ENCODE results near the gene ZC3HAV1.

Gene ZC3HAV1

GRCh38 chr7:139046143-139046542, 63.4 kb downstream of the ZC3HAV1 start:
- TF ChIP-seq ESRRG (CRISPR knock-in tag; IDR thresholded peaks at IDR 0.05) = no peak
- no peak for TF ChIP-seq CSDC2 (CRISPR knock-in tag; IDR thresholded peaks at IDR 0.05)
- TF ChIP-seq PATZ1 (CRISPR knock-in tag; IDR thresholded peaks at IDR 0.05; ENCODE audit: borderline replicate concordance) = no peak
- TF ChIP-seq TOX (CRISPR knock-in tag; IDR thresholded peaks at IDR 0.05; ENCODE audit: borderline replicate concordance) = no peak
- no peak for TF ChIP-seq ZFP30 (CRISPR knock-in tag; IDR thresholded peaks at IDR 0.05)
- TF ChIP-seq ZNF70 (CRISPR knock-in tag; IDR thresholded peaks at IDR 0.05) = no peak
- TF ChIP-seq OSR1 (CRISPR knock-in tag; IDR thresholded peaks at IDR 0.05) = no peak
- TF ChIP-seq GLIS3 (CRISPR knock-in tag; IDR thresholded peaks at IDR 0.05) = no peak
- TF ChIP-seq POU6F1 (CRISPR knock-in tag; IDR thresholded peaks at IDR 0.05; ENCODE audit: borderline replicate concordance, low read depth) = no peak
- no peak for TF ChIP-seq BACH2 (CRISPR knock-in tag; IDR thresholded peaks at IDR 0.05; ENCODE audit: borderline replicate concordance)
- no peak for TF ChIP-seq ZFP3 (CRISPR knock-in tag; IDR thresholded peaks at IDR 0.05)
- no peak for TF ChIP-seq ZC3H10 (CRISPR knock-in tag; IDR thresholded peaks at IDR 0.05)
- no peak for TF ChIP-seq ZNF565 (CRISPR knock-in tag; conservative IDR thresholded peaks at IDR 0.05; ENCODE audit: low read depth)
- no peak for ATAC-seq

GRCh38 chr7:139044813-139045794, 64.4 kb downstream of the ZC3HAV1 start:
- no peak for ATAC-seq

GRCh38 chr7:139043823-139044812, 65.4 kb downstream of the ZC3HAV1 start:
- no peak for ATAC-seq
- TF ChIP-seq ZC3H10 (CRISPR knock-in tag; IDR thresholded peaks at IDR 0.05) (no peak), CSRNP3 (CRISPR knock-in tag; IDR thresholded peaks at IDR 0.05) (no peak), CSDC2 (CRISPR knock-in tag; IDR thresholded peaks at IDR 0.05) (no peak), ZFP3 (CRISPR knock-in tag; IDR thresholded peaks at IDR 0.05) (no peak), ZFP30 (CRISPR knock-in tag; IDR thresholded peaks at IDR 0.05) (no peak), TOX (CRISPR knock-in tag; IDR thresholded peaks at IDR 0.05; ENCODE audit: borderline replicate concordance) (no peak), ZNF70 (CRISPR knock-in tag; IDR thresholded peaks at IDR 0.05) (no peak), TSHZ2 (CRISPR knock-in tag; IDR thresholded peaks at IDR 0.05) (no peak), PPARA (CRISPR knock-in tag; IDR thresholded peaks at IDR 0.05; ENCODE audit: borderline replicate concordance) (no peak), SNAI2 (CRISPR knock-in tag; IDR thresholded peaks at IDR 0.05) (no peak), ARNTL (CRISPR knock-in tag; IDR thresholded peaks at IDR 0.05; ENCODE audit: borderline replicate concordance, low read depth) (no peak), TCF4 (CRISPR knock-in tag; IDR thresholded peaks at IDR 0.05; ENCODE audit: borderline replicate concordance) (no peak)

More at GRCh38 chr7:139044813-139045794, 64.4 kb downstream of the ZC3HAV1 start:
- no peak for TF ChIP-seq ZFP3 (CRISPR knock-in tag; IDR thresholded peaks at IDR 0.05)
- no peak for TF ChIP-seq ZNF70 (CRISPR knock-in tag; IDR thresholded peaks at IDR 0.05)
- no peak for TF ChIP-seq TCF4 (CRISPR knock-in tag; IDR thresholded peaks at IDR 0.05; ENCODE audit: borderline replicate concordance)
- TF ChIP-seq CSRNP3 (CRISPR knock-in tag; IDR thresholded peaks at IDR 0.05) = no peak
- TF ChIP-seq CREB5 (CRISPR knock-in tag; IDR thresholded peaks at IDR 0.05; ENCODE audit: low read depth) = no peak

Measured in SK-N-SH treated with all-trans-retinoic acid at 6 μM for 48 hours (cell line).